ENCODE measurements around the gene UNC5A. TPM values are rescaled to one million over a fixed set of nuclear protein-coding genes. Genes with fewer than 3 reads are reported as not detected.
A peak's percentile ranks its signal among the peaks of the same experiment; 100 is the strongest.

UNC5A gene
- total and polyA plus RNA-seq, 7 experiments from 2014 or later, result not detected

DNA sequence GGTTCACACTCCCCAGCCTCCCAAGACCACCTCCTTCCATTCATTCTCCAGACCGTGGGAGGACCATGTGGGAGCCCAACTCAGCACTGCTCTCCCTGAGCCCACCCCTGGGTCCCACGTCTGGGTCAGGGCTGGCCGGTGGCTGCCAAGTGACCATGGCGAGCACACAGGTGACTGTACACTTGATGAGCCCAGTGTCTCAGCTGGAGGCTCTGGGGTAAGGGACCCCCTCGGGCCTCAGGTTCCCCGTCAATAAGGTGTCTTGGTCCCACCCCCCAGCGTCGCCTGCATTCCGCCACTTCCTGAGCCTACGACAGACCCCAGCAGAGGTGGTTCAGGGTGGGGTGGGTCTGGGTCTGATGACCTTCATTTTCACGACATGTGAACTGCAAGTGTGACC is 50.0 kb downstream of the UNC5A start:
- Mint-ChIP-seq H3K4me3 (no peak overlapping the region), H3K27ac (no peak overlapping the region), H3K4me1 (peaks cover 0 to 6% (median 0%) of the 10 kb centered on the region in 7 donors), H3K27me3 (peaks cover 11 to 48% (median 24%) of the 10 kb centered on the region in 5 donors), H3K36me3 (no peaks in the 10 kb centered on the region), H3K9me3 (peaks cover 0 to 4% (median 0%) of the 10 kb centered on the region in 11 donors)
- POLR2A ChIA-PET, result no interaction called here
- H3K4me1 ChIP-seq (ENCODE audit: control insufficient read depth in 2 of 2, insufficient read depth in 2 of 2, low read length in 2 of 2), result no peaks in the 10 kb centered on the region
- H3K4me3 ChIP-seq (ENCODE audit: low read length), result no peak overlapping the region
- ATAC-seq (peak; percentile 23), DNase-seq (no peak)
- no peak overlapping the region for H3K27ac ChIP-seq (ENCODE audit: low read depth, low read length)
- H3K9me3 ChIP-seq (ENCODE audit: control insufficient read depth in 2 of 3, low read length in 3 of 3), result no peaks in the 10 kb centered on the region
- no peaks in the 10 kb centered on the region for H3K27me3 ChIP-seq (ENCODE audit: control insufficient read depth in 2 of 2, insufficient read depth in 2 of 2, low read length in 2 of 2)
- CTCF ChIA-PET, result no interaction called here
- intact Hi-C loops (cut with micrococcal nuclease), result no loop called here
- H3K36me3 ChIP-seq (ENCODE audit: control insufficient read depth in 2 of 3, insufficient read depth in 3 of 3, low read length in 3 of 3), result no peaks in the 10 kb centered on the region

DNA sequence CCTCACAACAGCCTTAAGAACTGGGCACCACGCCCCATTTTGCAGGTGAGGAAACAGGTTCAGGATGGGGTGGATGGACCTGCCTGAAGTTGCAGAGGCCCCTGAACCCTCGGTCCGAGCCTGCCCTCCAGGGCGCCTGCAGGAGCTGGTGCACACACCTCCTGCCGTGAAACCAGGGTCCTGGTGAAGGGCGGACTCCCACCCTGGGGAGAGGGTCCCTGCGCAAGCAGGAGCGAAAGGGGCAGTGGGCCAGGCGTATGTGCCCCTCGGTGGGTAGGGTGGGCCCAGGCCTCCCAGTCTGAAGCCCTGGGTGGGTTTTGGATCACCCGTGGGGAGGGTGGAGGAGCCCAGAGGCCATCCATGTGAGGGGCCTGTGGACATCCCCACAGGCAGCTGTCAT is 50.9 kb downstream of the UNC5A start:
- H3K9me3 Mint-ChIP-seq, result peaks cover 0 to 4% (median 0%) of the 10 kb centered on the region in 11 donors
- Histone ChIP-seq H3K4me3 (ENCODE audit: low read length) (no peak overlapping the region), H3K36me3 (ENCODE audit: control insufficient read depth in 2 of 3, insufficient read depth in 3 of 3, low read length in 3 of 3) (no peaks in the 10 kb centered on the region), H3K27me3 (ENCODE audit: control insufficient read depth in 2 of 2, insufficient read depth in 2 of 2, low read length in 2 of 2) (no peaks in the 10 kb centered on the region), H3K27ac (ENCODE audit: low read depth, low read length) (no peak overlapping the region), H3K9me3 (ENCODE audit: control insufficient read depth in 2 of 3, low read length in 3 of 3) (no peaks in the 10 kb centered on the region), H3K4me1 (ENCODE audit: control insufficient read depth in 2 of 2, insufficient read depth in 2 of 2, low read length in 2 of 2) (no peaks in the 10 kb centered on the region)
- H3K4me3 Mint-ChIP-seq, result no peak overlapping the region
- H3K36me3 Mint-ChIP-seq, result no peaks in the 10 kb centered on the region
- DNase-seq (no peak), ATAC-seq (no peak)
- ChIA-PET POLR2A (no interaction called here), CTCF (no interaction called here)
- H3K27me3 Mint-ChIP-seq, result peaks cover 17 to 53% (median 27%) of the 10 kb centered on the region in 5 donors
- peaks cover 0 to 6% (median 0%) of the 10 kb centered on the region in 7 donors for H3K4me1 Mint-ChIP-seq
- H3K27ac Mint-ChIP-seq, result no peak overlapping the region
- intact Hi-C loops (cut with micrococcal nuclease), result no loop called here

DNA sequence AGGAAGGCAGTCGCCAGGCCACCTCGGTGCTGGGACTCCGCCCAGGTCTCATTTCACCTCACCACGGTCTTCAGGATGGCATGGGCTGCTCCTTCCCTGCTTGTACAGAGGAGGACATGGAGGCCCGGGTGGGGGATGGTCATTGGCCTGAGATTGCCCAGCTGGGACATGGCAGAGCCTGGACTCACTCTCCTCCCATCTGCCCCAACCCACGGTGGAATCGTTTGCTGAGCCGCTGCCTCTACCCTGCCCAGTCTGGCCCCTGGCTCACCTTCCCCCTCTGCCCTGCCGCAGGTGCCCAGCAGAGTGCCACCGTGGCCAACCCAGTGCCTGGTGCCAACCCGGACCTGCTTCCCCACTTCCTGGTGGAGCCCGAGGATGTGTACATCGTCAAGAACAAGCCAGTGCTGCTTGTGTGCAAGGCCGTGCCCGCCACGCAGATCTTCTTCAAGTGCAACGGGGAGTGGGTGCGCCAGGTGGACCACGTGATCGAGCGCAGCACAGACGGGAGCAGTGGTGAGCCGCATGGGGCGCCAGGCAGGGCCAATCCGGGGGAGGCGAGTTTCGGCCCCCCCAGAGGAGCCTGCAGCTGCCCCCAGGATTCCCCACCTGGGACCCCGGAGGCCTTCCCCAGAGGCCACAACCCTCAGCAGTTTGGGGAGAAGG is 52.1 kb downstream of the UNC5A start:
- H3K4me3 ChIP-seq (ENCODE audit: low read length), result no peak overlapping the region
- H3K27ac Mint-ChIP-seq, result no peak overlapping the region
- peaks cover 24 to 57% (median 31%) of the 10 kb centered on the region in 5 donors for H3K27me3 Mint-ChIP-seq
- CTCF ChIA-PET, result no interaction called here
- H3K9me3 ChIP-seq (ENCODE audit: control insufficient read depth in 2 of 3, low read length in 3 of 3), result no peaks in the 10 kb centered on the region
- no peaks in the 10 kb centered on the region for H3K27me3 ChIP-seq (ENCODE audit: control insufficient read depth in 2 of 2, insufficient read depth in 2 of 2, low read length in 2 of 2)
- intact Hi-C loops (cut with micrococcal nuclease), result no loop called here
- H3K9me3 Mint-ChIP-seq, result peaks cover 0 to 4% (median 0%) of the 10 kb centered on the region in 11 donors
- no peak overlapping the region for H3K27ac ChIP-seq (ENCODE audit: low read depth, low read length)
- no peaks in the 10 kb centered on the region for H3K4me1 ChIP-seq (ENCODE audit: control insufficient read depth in 2 of 2, insufficient read depth in 2 of 2, low read length in 2 of 2)
- peaks cover 0 to 8% (median 0%) of the 10 kb centered on the region in 7 donors for H3K4me1 Mint-ChIP-seq
- no peaks in the 10 kb centered on the region for H3K36me3 ChIP-seq (ENCODE audit: control insufficient read depth in 2 of 3, insufficient read depth in 3 of 3, low read length in 3 of 3)
- ATAC-seq (no peak), DNase-seq (no peak)
- H3K4me3 Mint-ChIP-seq, result no peak overlapping the region
- POLR2A ChIA-PET, result no interaction called here
- no peaks in the 10 kb centered on the region for H3K36me3 Mint-ChIP-seq

DNA sequence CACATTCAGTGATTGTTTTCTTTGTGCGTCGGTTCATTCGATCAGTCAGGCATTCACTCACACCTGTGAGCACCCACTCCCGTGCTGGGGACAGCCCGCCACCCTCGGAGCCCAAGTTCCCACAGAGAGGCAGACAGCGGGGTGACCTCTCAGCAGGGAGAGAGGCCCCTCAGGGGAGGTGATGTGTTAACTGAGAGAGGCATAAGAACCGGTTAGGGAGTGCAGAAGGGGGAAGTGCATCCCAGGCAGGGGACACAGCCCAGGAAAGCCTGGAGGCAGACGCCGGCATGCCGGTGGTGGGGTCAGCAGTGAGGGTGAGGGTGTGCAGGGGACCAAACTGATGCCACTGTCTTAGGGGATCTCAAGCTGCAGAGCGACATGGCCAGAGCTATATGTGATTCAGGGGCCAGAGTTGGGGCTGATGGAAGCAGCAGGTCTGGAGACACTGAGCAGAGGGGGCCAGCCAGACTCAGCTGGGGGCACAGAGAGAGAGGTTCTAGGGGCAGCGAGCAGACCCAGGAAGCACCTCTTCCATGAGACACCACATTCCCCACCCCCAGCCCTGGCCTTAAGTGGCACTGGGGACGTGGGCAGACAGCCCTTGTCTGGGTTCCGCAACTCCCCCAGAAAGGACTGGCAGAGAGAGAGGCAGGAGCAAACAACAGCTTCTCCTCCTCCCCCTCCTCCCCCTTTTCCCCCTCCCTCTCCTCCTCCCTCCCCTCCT is 52.8 kb downstream of the UNC5A start:
- no peak overlapping the region for H3K4me3 Mint-ChIP-seq
- no peaks in the 10 kb centered on the region for H3K36me3 ChIP-seq (ENCODE audit: control insufficient read depth in 2 of 3, insufficient read depth in 3 of 3, low read length in 3 of 3)
- H3K4me3 ChIP-seq (ENCODE audit: low read length), result no peak overlapping the region
- no peaks in the 10 kb centered on the region for H3K27me3 ChIP-seq (ENCODE audit: control insufficient read depth in 2 of 2, insufficient read depth in 2 of 2, low read length in 2 of 2)
- no peaks in the 10 kb centered on the region for H3K4me1 ChIP-seq (ENCODE audit: control insufficient read depth in 2 of 2, insufficient read depth in 2 of 2, low read length in 2 of 2)
- no peak overlapping the region for H3K27ac Mint-ChIP-seq
- H3K9me3 Mint-ChIP-seq, result peaks cover 0 to 3% (median 0%) of the 10 kb centered on the region in 11 donors
- ATAC-seq, result peak; percentile 3
- no peak overlapping the region for H3K27ac ChIP-seq (ENCODE audit: low read depth, low read length)
- intact Hi-C loops (cut with micrococcal nuclease), result no loop called here
- POLR2A ChIA-PET, result no interaction called here
- H3K4me1 Mint-ChIP-seq, result peaks cover 0 to 8% (median 0%) of the 10 kb centered on the region in 7 donors
- CTCF ChIA-PET, result no interaction called here
- H3K36me3 Mint-ChIP-seq, result no peaks in the 10 kb centered on the region
- DNase-seq, result no peak
- no peaks in the 10 kb centered on the region for H3K9me3 ChIP-seq (ENCODE audit: control insufficient read depth in 2 of 3, low read length in 3 of 3)
- H3K27me3 Mint-ChIP-seq, result peaks cover 24 to 53% (median 32%) of the 10 kb centered on the region in 5 donors

DNA sequence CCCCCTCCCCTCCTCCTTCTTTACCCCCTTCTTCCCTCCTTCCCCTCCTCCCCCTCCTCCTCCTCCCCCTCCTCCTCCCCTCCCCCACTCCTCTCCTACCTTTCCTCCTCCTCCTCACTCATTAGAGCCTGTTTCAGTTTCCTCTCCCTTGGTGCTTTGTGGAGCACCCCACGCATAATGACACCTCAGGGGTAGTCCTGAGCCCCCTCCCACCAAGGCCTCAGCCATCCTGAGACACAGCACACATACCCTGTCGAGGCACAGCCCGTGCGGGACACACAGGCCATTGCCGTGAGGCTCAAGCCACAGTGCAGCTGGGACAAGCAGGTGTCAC is 53.4 kb downstream of the UNC5A start:
- ChIA-PET POLR2A (no interaction called here), CTCF (no interaction called here)
- intact Hi-C loops (cut with micrococcal nuclease), result no loop called here
- Histone ChIP-seq H3K27me3 (ENCODE audit: control insufficient read depth in 2 of 2, insufficient read depth in 2 of 2, low read length in 2 of 2) (no peaks in the 10 kb centered on the region), H3K4me3 (ENCODE audit: low read length) (no peak overlapping the region), H3K36me3 (ENCODE audit: control insufficient read depth in 2 of 3, insufficient read depth in 3 of 3, low read length in 3 of 3) (no peaks in the 10 kb centered on the region), H3K4me1 (ENCODE audit: control insufficient read depth in 2 of 2, insufficient read depth in 2 of 2, low read length in 2 of 2) (no peaks in the 10 kb centered on the region), H3K9me3 (ENCODE audit: control insufficient read depth in 2 of 3, low read length in 3 of 3) (no peaks in the 10 kb centered on the region), H3K27ac (ENCODE audit: low read depth, low read length) (no peak overlapping the region)
- H3K36me3 Mint-ChIP-seq, result no peaks in the 10 kb centered on the region
- DNase-seq (no peak), ATAC-seq (no peak)
- peaks cover 20 to 48% (median 29%) of the 10 kb centered on the region in 5 donors for H3K27me3 Mint-ChIP-seq
- peaks cover 0 to 6% (median 0%) of the 10 kb centered on the region in 7 donors for H3K4me1 Mint-ChIP-seq
- no peak overlapping the region for H3K27ac Mint-ChIP-seq
- no peaks in the 10 kb centered on the region for H3K9me3 Mint-ChIP-seq
- H3K4me3 Mint-ChIP-seq, result no peak overlapping the region

DNA sequence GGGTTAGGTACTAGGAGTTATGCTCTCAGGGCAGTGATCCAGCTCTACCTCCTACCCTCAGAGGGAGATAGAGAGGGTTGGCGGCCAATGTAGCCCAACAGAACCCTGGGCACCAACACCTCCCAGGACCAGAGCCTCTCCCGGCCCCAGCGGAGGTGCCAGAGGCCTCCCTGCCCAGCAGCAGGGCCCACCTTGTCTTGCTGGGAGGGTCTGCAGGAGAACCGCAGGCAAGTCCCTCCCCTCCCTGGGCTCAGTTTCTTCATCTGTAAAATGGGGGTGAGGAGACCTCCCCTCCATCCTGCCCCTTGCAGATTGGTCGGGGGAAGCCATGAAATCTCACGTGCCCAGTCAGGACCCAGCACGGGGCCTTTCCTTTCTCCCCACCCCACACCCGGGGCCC is 54.4 kb downstream of the UNC5A start:
- POLR2A ChIA-PET, result no interaction called here
- peaks cover 20 to 48% (median 29%) of the 10 kb centered on the region in 5 donors for H3K27me3 Mint-ChIP-seq

DNA sequence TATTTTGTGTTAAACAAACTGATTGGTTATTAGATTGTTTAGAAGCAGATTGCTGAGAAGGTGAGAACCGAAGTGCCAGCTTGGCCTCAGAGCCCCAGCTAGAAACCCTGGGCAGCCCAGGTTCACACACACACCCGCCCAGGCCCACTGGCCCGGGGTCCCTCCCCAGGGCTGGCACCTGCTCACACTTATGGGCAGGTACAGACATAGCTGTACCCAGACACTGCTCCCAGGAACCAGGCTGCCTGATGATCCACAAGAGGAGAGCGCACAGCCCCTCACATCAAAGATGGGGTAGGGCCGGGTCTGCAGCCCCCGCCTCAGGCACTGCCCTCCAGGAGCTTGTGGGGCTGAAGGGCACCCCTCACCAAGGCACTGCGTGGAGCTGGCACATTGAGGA is 55.6 kb downstream of the UNC5A start:
- H3K27ac Mint-ChIP-seq, result no peak overlapping the region
- DNase-seq, result no peak
- peaks cover 0 to 13% (median 0%) of the 10 kb centered on the region in 7 donors for H3K4me1 Mint-ChIP-seq
- H3K36me3 ChIP-seq (ENCODE audit: control insufficient read depth in 2 of 3, insufficient read depth in 3 of 3, low read length in 3 of 3), result no peaks in the 10 kb centered on the region
- no peaks in the 10 kb centered on the region for H3K27me3 ChIP-seq (ENCODE audit: control insufficient read depth in 2 of 2, insufficient read depth in 2 of 2, low read length in 2 of 2)
- H3K9me3 ChIP-seq (ENCODE audit: control insufficient read depth in 2 of 3, low read length in 3 of 3), result no peaks in the 10 kb centered on the region
- no peak overlapping the region for H3K4me3 ChIP-seq (ENCODE audit: low read length)
- no peak overlapping the region for H3K4me3 Mint-ChIP-seq
- peaks cover 0 to 3% (median 0%) of the 10 kb centered on the region in 11 donors for H3K9me3 Mint-ChIP-seq
- H3K27ac ChIP-seq (ENCODE audit: low read depth, low read length), result no peak overlapping the region
- H3K36me3 Mint-ChIP-seq, result no peaks in the 10 kb centered on the region
- no peaks in the 10 kb centered on the region for H3K4me1 ChIP-seq (ENCODE audit: control insufficient read depth in 2 of 2, insufficient read depth in 2 of 2, low read length in 2 of 2)
- POLR2A ChIA-PET, result no interaction called here
- H3K27me3 Mint-ChIP-seq, result peaks cover 20 to 42% (median 29%) of the 10 kb centered on the region in 5 donors
- no peak for ATAC-seq
- CTCF ChIA-PET, result no interaction called here
- intact Hi-C loops (cut with micrococcal nuclease), result no loop called here

More for the DNA sequence above, 54.4 kb downstream of the UNC5A start:
- Mint-ChIP-seq H3K36me3 (no peaks in the 10 kb centered on the region), H3K9me3 (peaks cover 0 to under 1% (median 0%) of the 10 kb centered on the region in 11 donors), H3K27ac (no peak overlapping the region), H3K4me1 (peaks cover 0 to 7% (median 0%) of the 10 kb centered on the region in 7 donors), H3K4me3 (no peak overlapping the region)
- Histone ChIP-seq H3K27me3 (ENCODE audit: control insufficient read depth in 2 of 2, insufficient read depth in 2 of 2, low read length in 2 of 2) (no peaks in the 10 kb centered on the region), H3K27ac (ENCODE audit: low read depth, low read length) (no peak overlapping the region), H3K9me3 (ENCODE audit: control insufficient read depth in 2 of 3, low read length in 3 of 3) (no peaks in the 10 kb centered on the region), H3K4me1 (ENCODE audit: control insufficient read depth in 2 of 2, insufficient read depth in 2 of 2, low read length in 2 of 2) (no peaks in the 10 kb centered on the region), H3K4me3 (ENCODE audit: low read length) (no peak overlapping the region), H3K36me3 (ENCODE audit: control insufficient read depth in 2 of 3, insufficient read depth in 3 of 3, low read length in 3 of 3) (no peaks in the 10 kb centered on the region)
- no peak for DNase-seq
- CTCF ChIA-PET, result no interaction called here
- no peak for ATAC-seq
- intact Hi-C loops (cut with micrococcal nuclease), result no loop called here

Data from naive thymus-derived CD4-positive, alpha-beta T cell (primary cell).